Measurements from ENCODE around the gene WEE2. TPM values are rescaled to one million over a fixed set of nuclear protein-coding genes. Genes with fewer than 3 reads are reported as not detected.
A peak's percentile ranks its signal among the peaks of the same experiment; 100 is the strongest.

Gene WEE2
- total and polyA plus RNA-seq, 7 experiments from 2014 or later, result 0.11 to 0.15 TPM; not detected in 5

DNA sequence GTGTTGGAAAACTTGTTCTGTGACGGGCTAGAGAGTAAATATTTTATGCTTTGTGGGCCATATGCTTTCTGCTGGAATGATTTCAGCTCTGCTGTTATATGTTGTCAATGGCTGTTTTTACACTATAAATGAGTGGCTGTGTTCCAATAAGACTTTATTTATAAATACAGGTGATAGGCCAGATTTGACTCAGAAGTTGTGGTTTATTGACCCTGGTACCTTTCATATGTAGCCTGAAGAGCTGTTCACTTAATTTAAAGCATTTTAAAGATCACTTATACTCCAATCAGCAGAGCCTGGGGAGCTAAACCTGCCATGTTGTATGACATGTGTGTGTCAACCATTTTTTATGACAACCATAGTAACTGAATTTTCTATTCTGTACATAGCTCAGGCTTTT lies 20.9 kb downstream of the WEE2 start:
- H3K9me3 ChIP-seq (ENCODE audit: control insufficient read depth in 2 of 3, low read length in 3 of 3), result no peaks in the 10 kb centered on the region
- ChIA-PET CTCF (no interaction called here), POLR2A (no interaction called here)
- no peaks in the 10 kb centered on the region for H3K9me3 Mint-ChIP-seq
- peaks cover 0 to 3% (median 0%) of the 10 kb centered on the region in 3 experiments for H3K36me3 ChIP-seq (ENCODE audit: control insufficient read depth in 2 of 3, insufficient read depth in 3 of 3, low read length in 3 of 3)
- no peaks in the 10 kb centered on the region for H3K4me1 ChIP-seq (ENCODE audit: control insufficient read depth in 2 of 2, insufficient read depth in 2 of 2, low read length in 2 of 2)
- no peak overlapping the region for H3K27ac ChIP-seq (ENCODE audit: low read depth, low read length)
- H3K27me3 Mint-ChIP-seq, result no peaks in the 10 kb centered on the region
- H3K27ac Mint-ChIP-seq, result no peak overlapping the region
- H3K4me3 ChIP-seq (ENCODE audit: low read length), result no peak overlapping the region
- DNase-seq, result no peak
- no peaks in the 10 kb centered on the region for H3K27me3 ChIP-seq (ENCODE audit: control insufficient read depth in 2 of 2, insufficient read depth in 2 of 2, low read length in 2 of 2)
- no peaks in the 10 kb centered on the region for H3K4me1 Mint-ChIP-seq
- H3K4me3 Mint-ChIP-seq, result no peak overlapping the region
- intact Hi-C loops (cut with micrococcal nuclease), result no loop called here
- H3K36me3 Mint-ChIP-seq, result peaks cover 0 to 10% (median 1%) of the 10 kb centered on the region in 5 donors
- ATAC-seq, result no peak

DNA sequence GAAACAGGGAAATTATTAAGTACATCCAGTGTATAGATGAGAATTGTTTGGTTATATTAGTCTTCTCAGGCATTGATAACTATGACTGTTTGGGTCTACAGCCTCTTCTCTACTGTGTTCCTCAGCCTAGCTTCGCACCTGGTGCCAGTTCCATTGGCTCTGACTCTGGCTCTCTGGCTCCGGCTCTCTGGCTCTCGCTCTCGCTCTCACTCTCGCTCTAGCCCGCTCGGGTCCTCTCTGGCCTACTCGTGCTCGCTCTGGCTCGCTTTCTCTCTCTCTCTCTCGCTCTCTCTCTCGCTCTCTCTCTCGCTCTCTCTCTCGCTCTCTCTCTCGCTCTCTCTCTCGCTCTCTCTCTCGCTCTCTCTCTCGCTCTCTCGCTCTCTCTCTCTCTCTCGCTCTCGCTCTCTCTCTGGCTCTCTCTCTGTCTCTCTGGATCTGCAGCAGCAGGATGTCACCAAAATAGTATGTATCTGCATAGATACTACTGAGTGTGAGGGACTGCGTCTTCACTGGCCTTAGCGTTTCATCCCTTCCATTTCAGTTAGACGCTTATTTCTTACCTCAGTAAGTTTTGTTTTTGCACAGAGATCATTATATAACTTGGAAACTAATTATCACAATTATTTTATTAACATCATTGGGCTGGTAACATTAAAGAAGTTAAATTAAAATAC lies 23.5 kb downstream of the WEE2 start:
- H3K9me3 ChIP-seq (ENCODE audit: control insufficient read depth in 2 of 3, low read length in 3 of 3), result no peaks in the 10 kb centered on the region
- H3K27me3 Mint-ChIP-seq, result no peaks in the 10 kb centered on the region
- H3K4me3 ChIP-seq (ENCODE audit: low read length), result no peak overlapping the region
- no peak for ATAC-seq
- H3K4me1 Mint-ChIP-seq, result peaks cover 0 to 6% (median under 1%) of the 10 kb centered on the region in 7 donors
- ChIA-PET CTCF (no interaction called here), POLR2A (no interaction called here)
- peaks cover 0 to under 1% of the 10 kb centered on the region in 2 donors for H3K4me1 ChIP-seq (ENCODE audit: control insufficient read depth in 2 of 2, insufficient read depth in 2 of 2, low read length in 2 of 2)
- no peaks in the 10 kb centered on the region for H3K36me3 Mint-ChIP-seq
- H3K27ac ChIP-seq (ENCODE audit: low read depth, low read length), result no peak overlapping the region
- H3K27me3 ChIP-seq (ENCODE audit: control insufficient read depth in 2 of 2, insufficient read depth in 2 of 2, low read length in 2 of 2), result no peaks in the 10 kb centered on the region
- intact Hi-C loops (cut with micrococcal nuclease), result no loop called here
- H3K9me3 Mint-ChIP-seq, result no peaks in the 10 kb centered on the region
- no peaks in the 10 kb centered on the region for H3K36me3 ChIP-seq (ENCODE audit: control insufficient read depth in 2 of 3, insufficient read depth in 3 of 3, low read length in 3 of 3)
- H3K4me3 Mint-ChIP-seq, result peak overlapping the region in 1 of 10 donors; percentile 22
- peak overlapping the region in 1 of 9 donors; percentile 65 for H3K27ac Mint-ChIP-seq
- no peak for DNase-seq

DNA sequence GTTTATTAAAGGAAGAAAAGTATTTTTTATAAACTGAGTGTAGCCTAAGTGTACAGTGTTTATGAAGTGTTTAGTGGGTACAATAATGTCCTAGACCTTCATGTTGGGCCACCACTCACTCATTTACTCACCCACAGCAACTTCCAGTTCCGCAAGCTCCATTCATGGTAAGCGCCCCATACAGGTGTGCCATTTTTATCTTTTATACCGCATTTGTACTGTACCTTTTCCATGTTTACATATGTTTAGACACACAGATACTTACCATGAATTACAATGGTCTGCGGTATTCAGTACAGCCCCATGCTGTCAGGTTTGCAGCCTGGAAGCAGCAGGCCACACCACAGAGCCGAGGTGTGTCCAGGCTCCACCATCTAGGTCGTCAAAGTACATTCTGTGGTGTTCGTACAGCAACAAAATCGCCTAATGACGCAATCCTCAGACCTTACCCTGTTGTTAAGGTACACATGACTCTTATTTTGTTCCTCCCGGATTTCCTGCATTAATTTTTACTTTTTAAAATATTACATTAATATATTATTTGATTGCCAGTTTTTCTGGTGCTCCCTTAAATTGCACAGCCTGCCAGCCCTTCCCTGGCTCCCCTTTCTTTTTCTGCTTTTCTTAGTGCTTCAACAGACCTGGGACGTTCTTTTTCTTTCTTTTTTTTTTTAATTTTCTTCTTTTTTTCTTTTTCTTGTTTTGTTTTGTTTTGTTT lies 29.1 kb downstream of the WEE2 start:
- H3K4me1 Mint-ChIP-seq, result peaks cover 18 to 58% (median 51%) of the 10 kb centered on the region in 7 donors
- ChIA-PET CTCF (interaction anchor here (0.7 to 2.8 kb wide), 13 partner anchors 11 to 85 kb away, joined by 3 to 31 read pairs (median 4); partner anchors contain the start of gene DENND11), POLR2A (interaction anchor here (0.6 to 5.7 kb wide), 11 partner anchors 22 to 1315 kb away, joined by 3 to 59 read pairs (median 5); partner anchors contain the start of genes AGK, DENND11 and MRPS33)
- DNase-seq (peak in 7 of 9 donors; percentile 11 to 41 (median 28)), ATAC-seq (no peak)
- no peaks in the 10 kb centered on the region for H3K27me3 Mint-ChIP-seq
- peaks cover 9 to 18% (median 14%) of the 10 kb centered on the region in 5 donors for H3K36me3 Mint-ChIP-seq
- H3K4me3 ChIP-seq (ENCODE audit: low read length), result peak overlapping the region; percentile 84
- no peaks in the 10 kb centered on the region for H3K9me3 ChIP-seq (ENCODE audit: control insufficient read depth in 2 of 3, low read length in 3 of 3)
- H3K27ac Mint-ChIP-seq, result peak overlapping the region; percentile 95 to 99 (median 98)
- H3K27me3 ChIP-seq (ENCODE audit: control insufficient read depth in 2 of 2, insufficient read depth in 2 of 2, low read length in 2 of 2), result no peaks in the 10 kb centered on the region
- peak overlapping the region; percentile 77 for H3K27ac ChIP-seq (ENCODE audit: low read depth, low read length)
- peak overlapping the region; percentile 92 to 100 (median 98) for H3K4me3 Mint-ChIP-seq
- H3K36me3 ChIP-seq (ENCODE audit: control insufficient read depth in 2 of 3, insufficient read depth in 3 of 3, low read length in 3 of 3), result peaks cover 0 to 20% (median 10%) of the 10 kb centered on the region in 3 experiments
- peaks cover 0 to 2% (median 0%) of the 10 kb centered on the region in 11 donors for H3K9me3 Mint-ChIP-seq
- intact Hi-C loops (cut with micrococcal nuclease), result loop anchor here in 1 of 2 donors (5.0 kb wide), 1 partner anchor 1065 kb away; the partner anchor contains the start of gene ADCK2
- peaks cover 21 to 22% of the 10 kb centered on the region in 2 donors for H3K4me1 ChIP-seq (ENCODE audit: control insufficient read depth in 2 of 2, insufficient read depth in 2 of 2, low read length in 2 of 2)

DNA sequence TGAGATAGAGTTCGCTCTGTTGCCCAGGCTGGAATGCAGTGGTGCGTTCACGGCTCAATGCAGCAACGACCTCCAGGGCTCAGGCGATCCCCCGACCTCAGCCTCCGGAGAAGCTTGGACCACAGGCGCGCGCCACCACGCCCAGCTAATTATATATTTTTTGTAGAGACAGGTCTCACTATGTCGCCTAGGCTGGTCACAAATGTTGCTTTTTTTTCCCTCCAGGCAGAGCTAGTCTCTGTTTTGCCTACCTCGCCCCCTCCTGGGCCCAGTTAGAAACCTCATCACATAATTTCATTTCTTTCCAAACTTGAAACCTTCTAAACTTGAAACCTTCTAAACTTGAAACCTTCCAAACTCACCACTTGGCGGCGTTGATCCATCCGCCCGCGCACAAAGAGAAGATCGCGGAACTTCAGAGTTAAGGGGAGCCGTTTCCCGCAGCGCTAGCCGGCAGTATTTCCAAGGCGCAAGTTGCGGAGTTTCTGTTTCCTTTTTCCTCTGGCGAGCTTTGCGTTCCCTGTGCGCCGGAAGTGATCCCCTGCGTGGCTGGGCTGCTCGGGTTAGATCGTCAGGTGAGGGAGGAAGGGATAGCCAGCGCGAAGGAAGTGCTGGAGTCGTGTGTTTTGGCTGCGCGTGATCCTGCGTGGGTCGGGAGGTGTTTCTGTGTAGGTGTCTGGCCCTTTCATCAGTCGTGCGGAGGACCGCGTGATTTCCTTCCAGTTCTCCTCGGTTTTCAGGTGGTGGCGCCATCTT lies 29.9 kb downstream of the WEE2 start, which contains the start of gene SSBP1:
TSS of gene SSBP1 (plus strand) at position 523 of the 756 bp plus-strand sequence. CDS start 809 bp downstream, outside the sequence.
- Histone ChIP-seq H3K27ac (ENCODE audit: low read depth, low read length) (peak within 1 kb of the TSS; percentile 77), H3K36me3 (ENCODE audit: control insufficient read depth in 2 of 3, insufficient read depth in 3 of 3, low read length in 3 of 3) (peaks cover 0 to 27% (median 10%) of the 10 kb centered on the region in 3 experiments), H3K9me3 (ENCODE audit: control insufficient read depth in 2 of 3, low read length in 3 of 3) (no peaks in the 10 kb centered on the region), H3K4me1 (ENCODE audit: control insufficient read depth in 2 of 2, insufficient read depth in 2 of 2, low read length in 2 of 2) (peaks cover 21 to 22% of the 10 kb centered on the region in 2 donors), H3K4me3 (ENCODE audit: low read length) (peak within 1 kb of the TSS; percentile 84), H3K27me3 (ENCODE audit: control insufficient read depth in 2 of 2, insufficient read depth in 2 of 2, low read length in 2 of 2) (no peaks in the 10 kb centered on the region)
- ChIA-PET CTCF (interaction anchor here (0.6 to 2.8 kb wide), 12 partner anchors 12 to 88 kb away, joined by 3 to 31 read pairs (median 4); partner anchors contain the start of gene DENND11), POLR2A (interaction anchor here (0.6 to 5.7 kb wide), 16 partner anchors 16 to 1512 kb away, joined by 3 to 59 read pairs (median 4); partner anchors contain the start of genes AGK, DENND11 and MRPS33)
- ATAC-seq (peak; percentile 94), DNase-seq (peak; percentile 72 to 95 (median 93))
- Mint-ChIP-seq H3K4me3 (peak within 1 kb of the TSS; percentile 92 to 100 (median 98)), H3K27me3 (no peaks in the 10 kb centered on the region), H3K36me3 (peaks cover 12 to 23% (median 17%) of the 10 kb centered on the region in 5 donors), H3K27ac (peak within 1 kb of the TSS; percentile 95 to 99 (median 98)), H3K4me1 (peaks cover 18 to 63% (median 56%) of the 10 kb centered on the region in 7 donors), H3K9me3 (peaks cover 0 to 2% (median 0%) of the 10 kb centered on the region in 11 donors)
- intact Hi-C loops (cut with micrococcal nuclease), result loop anchor here (1.0 to 5.0 kb wide), 19 partner anchors 14 to 1550 kb away; partner anchors contain the start of genes AGK (in 2 of the 2), BRAF (in 2 of the 2), MKRN1 (in 2 of the 2) and MRPS33 (in 2 of the 2)

DNA sequence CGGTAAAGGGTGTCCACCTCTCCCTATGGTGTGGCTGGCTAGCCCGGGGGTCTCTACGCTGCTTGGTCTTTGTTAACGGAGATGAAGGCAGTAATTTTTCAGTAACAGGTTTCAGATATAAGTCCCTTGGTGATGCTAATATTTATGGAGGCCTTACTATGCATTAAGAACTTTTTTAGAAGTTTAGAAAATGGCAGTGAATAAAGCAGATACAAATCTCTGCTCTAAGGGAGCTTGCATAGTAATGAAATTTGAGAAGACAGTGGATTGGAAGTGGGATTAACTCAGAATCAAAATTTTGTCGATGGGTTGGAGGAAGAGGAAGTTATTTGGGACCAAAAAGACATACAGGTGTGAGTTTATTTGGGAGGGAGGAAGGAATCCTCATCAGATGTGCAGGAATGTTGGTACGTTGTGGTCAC lies 30.4 kb downstream of the WEE2 start:
- no peaks in the 10 kb centered on the region for H3K27me3 Mint-ChIP-seq
- peak overlapping the region; percentile 92 to 100 (median 98) for H3K4me3 Mint-ChIP-seq
- Histone ChIP-seq H3K27ac (ENCODE audit: low read depth, low read length) (peak overlapping the region; percentile 77), H3K4me3 (ENCODE audit: low read length) (peak overlapping the region; percentile 84), H3K9me3 (ENCODE audit: control insufficient read depth in 2 of 3, low read length in 3 of 3) (no peaks in the 10 kb centered on the region), H3K27me3 (ENCODE audit: control insufficient read depth in 2 of 2, insufficient read depth in 2 of 2, low read length in 2 of 2) (no peaks in the 10 kb centered on the region), H3K36me3 (ENCODE audit: control insufficient read depth in 2 of 3, insufficient read depth in 3 of 3, low read length in 3 of 3) (peaks cover 4 to 33% (median 10%) of the 10 kb centered on the region in 3 experiments), H3K4me1 (ENCODE audit: control insufficient read depth in 2 of 2, insufficient read depth in 2 of 2, low read length in 2 of 2) (peaks cover 21 to 22% of the 10 kb centered on the region in 2 donors)
- H3K36me3 Mint-ChIP-seq, result peaks cover 16 to 28% (median 22%) of the 10 kb centered on the region in 5 donors
- DNase-seq, result no peak
- peaks cover 23 to 69% (median 61%) of the 10 kb centered on the region in 7 donors for H3K4me1 Mint-ChIP-seq
- H3K9me3 Mint-ChIP-seq, result peaks cover 0 to 2% (median 0%) of the 10 kb centered on the region in 11 donors
- no peak for ATAC-seq
- CTCF ChIA-PET, result interaction anchor here (0.6 to 2.8 kb wide), 8 partner anchors 24 to 88 kb away, joined by 3 to 31 read pairs (median 4); partner anchors contain the start of gene DENND11
- POLR2A ChIA-PET, result interaction anchor here (0.9 to 5.7 kb wide), 8 partner anchors 29 to 724 kb away, joined by 3 to 59 read pairs (median 8); partner anchors contain the start of genes AGK, DENND11 and MRPS33
- intact Hi-C loops (cut with micrococcal nuclease), result loop anchor here (1.0 to 5.0 kb wide), 19 partner anchors 14 to 1550 kb away; partner anchors contain the start of genes AGK (in 2 of the 2), BRAF (in 2 of the 2), MKRN1 (in 2 of the 2) and MRPS33 (in 2 of the 2)
- peak overlapping the region; percentile 95 to 99 (median 98) for H3K27ac Mint-ChIP-seq
